Measurements from ENCODE around the gene BCAR3.

BCAR3 gene

DNA sequence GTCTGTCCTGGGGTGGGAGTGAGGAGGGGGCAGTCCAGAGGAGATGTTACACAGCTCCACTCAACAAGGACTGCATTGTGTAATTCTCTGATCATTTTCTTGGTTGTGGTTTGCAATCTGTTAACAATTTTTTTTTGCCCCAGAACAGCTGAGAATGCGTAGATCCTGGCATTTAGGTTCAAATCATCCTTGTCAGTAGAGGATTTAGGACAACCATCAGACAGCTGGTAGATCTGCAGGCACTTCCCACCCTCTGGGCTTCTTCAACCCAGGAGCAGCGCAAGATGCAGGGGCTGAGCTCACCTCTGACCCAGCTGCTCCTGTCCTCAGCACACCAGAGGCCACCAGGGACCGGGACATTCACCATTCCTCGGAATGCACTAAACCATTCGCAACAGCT lies 13.5 kb downstream of the BCAR3 start:
- no peak for DNase-seq (ENCODE audit: low spot score)
- in situ Hi-C loops (cut with MboI; ENCODE audit: low sequenced_read_pairs, unreplicated experiment), result no loop called here
- TF ChIP-seq, protein P1, sequence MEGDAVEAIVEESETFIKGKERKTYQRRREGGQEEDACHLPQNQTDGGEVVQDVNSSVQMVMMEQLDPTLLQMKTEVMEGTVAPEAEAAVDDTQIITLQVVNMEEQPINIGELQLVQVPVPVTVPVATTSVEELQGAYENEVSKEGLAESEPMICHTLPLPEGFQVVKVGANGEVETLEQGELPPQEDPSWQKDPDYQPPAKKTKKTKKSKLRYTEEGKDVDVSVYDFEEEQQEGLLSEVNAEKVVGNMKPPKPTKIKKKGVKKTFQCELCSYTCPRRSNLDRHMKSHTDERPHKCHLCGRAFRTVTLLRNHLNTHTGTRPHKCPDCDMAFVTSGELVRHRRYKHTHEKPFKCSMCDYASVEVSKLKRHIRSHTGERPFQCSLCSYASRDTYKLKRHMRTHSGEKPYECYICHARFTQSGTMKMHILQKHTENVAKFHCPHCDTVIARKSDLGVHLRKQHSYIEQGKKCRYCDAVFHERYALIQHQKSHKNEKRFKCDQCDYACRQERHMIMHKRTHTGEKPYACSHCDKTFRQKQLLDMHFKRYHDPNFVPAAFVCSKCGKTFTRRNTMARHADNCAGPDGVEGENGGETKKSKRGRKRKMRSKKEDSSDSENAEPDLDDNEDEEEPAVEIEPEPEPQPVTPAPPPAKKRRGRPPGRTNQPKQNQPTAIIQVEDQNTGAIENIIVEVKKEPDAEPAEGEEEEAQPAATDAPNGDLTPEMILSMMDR (IDR thresholded peaks at IDR 0.05; ENCODE audit: borderline replicate concordance, control extremely low read depth, extremely low read depth, insufficient read depth, missing control alignments), result no peak

DNA sequence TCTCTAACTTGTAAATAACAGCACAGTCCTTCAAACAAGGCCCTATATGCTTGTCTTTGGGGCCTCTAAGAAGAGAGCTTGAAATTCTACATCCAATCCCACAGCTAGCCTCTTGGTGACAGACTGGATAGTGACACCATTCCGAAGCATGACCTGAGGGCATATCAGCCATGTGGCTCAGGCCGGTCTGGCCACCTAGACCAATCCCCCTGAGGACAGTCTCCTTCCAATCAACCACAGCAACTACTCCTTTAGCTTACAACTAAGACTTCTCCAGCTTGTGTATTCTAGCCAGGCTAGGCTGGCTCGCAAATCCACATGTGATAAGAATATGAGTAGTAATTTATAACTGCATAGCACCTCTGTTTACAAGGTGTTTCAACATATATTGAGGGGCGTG lies 14.0 kb downstream of the BCAR3 start:
- TF ChIP-seq, protein P1 (IDR thresholded peaks at IDR 0.05; ENCODE audit: borderline replicate concordance, control extremely low read depth, extremely low read depth, insufficient read depth, missing control alignments), result no peak
- no peak for DNase-seq (ENCODE audit: low spot score)
- in situ Hi-C loops (cut with MboI; ENCODE audit: low sequenced_read_pairs, unreplicated experiment), result no loop called here

DNA sequence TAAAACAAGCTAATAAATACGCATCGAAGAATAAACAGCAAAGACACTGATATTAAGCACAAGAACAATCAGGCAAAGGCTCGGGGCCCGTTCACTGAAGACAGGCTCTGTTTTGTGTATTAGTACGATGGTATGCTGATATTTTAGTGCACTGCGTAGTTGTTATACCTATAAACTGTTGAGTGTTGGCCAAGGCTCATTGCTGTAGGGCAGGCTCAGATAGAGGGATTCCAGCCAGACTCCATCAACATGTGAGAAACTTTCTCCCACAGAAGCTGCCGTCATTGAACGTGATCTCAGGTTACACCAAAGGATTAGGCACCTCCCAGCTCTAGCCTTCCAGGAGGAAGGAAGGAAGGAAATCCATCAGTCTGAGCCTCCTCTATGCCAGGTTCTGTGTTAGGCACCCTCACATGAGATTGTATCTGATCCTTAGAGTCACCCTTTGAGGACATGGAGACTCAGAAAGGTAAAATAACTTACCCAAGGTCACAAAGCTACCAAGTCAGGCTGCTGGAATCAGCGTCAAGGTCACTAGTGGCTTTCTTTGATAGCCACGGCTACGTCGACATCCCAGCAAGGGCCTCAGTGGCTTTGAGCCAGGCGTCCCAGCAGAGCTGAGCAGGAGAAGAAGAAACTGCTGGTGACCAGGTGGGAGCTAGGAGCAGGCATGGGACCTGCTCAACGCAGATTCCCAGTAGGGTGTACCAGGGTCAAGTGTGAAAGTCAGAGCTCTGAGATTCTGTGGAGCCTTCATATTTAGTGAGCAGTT lies 14.8 kb downstream of the BCAR3 start:
- TF ChIP-seq, protein P1 (IDR thresholded peaks at IDR 0.05; ENCODE audit: borderline replicate concordance, control extremely low read depth, extremely low read depth, insufficient read depth, missing control alignments), result no peak
- in situ Hi-C loops (cut with MboI; ENCODE audit: low sequenced_read_pairs, unreplicated experiment), result no loop called here
- no peak for DNase-seq (ENCODE audit: low spot score)

DNA sequence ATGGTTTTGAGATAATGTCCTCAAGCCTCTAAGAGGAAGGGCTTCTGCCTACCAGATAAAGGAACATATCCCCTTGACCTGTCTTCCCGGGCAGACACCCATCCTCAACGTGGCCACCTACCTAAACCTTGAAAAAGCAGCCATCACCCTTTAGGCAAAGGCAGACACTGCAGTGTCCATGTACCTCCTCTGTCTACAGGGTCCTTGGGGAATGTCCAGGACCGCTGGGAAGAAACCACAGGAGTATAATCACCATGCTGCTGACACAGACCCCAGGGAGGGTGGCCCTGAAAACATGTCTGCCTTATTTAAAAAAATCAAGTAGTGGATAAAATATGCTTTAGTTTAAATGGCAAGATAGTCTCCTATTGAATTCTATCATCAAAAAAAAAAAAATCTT lies 16.6 kb downstream of the BCAR3 start:
- TF ChIP-seq, protein P1 (IDR thresholded peaks at IDR 0.05; ENCODE audit: borderline replicate concordance, control extremely low read depth, extremely low read depth, insufficient read depth, missing control alignments), result no peak
- DNase-seq (ENCODE audit: low spot score), result no peak
- in situ Hi-C loops (cut with MboI; ENCODE audit: low sequenced_read_pairs, unreplicated experiment), result no loop called here

DNA sequence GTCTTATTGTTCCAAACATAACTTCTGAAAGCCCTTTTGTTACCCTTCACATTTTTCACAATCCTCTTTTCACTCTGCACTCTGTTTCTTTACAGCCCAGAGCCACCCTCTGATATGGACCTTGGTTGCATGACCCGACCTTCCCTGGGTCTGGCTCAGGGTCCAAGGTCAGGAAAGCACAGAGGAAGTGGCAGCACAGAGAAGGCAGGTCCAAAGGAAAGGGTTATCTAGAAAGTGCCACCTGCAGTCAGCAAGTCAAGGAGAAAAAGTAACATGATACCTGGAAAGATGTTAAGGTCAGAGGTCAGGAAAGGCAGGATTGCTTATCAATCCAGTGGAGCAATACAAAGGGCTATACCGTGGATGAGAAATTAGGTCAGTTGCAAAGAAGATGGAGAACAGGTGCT lies 18.4 kb downstream of the BCAR3 start:
- in situ Hi-C loops (cut with MboI; ENCODE audit: low sequenced_read_pairs, unreplicated experiment), result no loop called here
- DNase-seq (ENCODE audit: low spot score), result no peak
- TF ChIP-seq, protein P1 (IDR thresholded peaks at IDR 0.05; ENCODE audit: borderline replicate concordance, control extremely low read depth, extremely low read depth, insufficient read depth, missing control alignments), result no peak

DNA sequence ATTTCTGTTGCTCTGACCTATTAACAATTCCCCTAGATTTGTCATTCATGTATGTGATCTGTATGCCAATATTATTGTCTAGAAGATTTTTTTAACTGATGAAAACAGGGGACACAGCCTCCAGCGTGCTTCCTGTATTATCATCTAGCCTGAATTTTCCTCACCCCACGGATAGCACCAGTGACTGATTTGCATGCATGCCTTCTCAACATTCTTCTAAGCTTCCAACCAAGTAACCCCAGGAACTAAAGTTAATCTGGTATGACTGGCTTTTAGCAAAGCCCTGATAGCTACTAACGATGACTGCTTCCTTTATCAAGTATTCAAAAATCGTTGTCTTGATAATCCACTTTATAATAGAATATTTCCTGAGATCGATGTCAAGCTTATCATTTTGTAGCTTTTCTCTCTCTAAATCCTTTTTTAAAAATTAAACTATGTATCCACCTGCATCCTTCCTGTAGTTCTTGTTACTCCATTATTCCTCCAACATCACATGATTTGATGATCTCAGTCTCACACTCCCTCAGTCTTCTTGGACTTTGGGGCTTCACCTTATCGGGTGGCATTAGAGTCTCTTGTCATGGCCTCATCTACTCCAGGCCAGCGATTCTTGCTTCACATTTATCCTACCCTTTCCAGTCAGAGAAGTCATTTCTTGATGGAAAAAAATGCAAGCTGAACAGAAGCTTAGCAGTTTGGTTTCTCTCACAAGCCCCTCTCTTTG lies 19.0 kb downstream of the BCAR3 start:
- in situ Hi-C loops (cut with MboI; ENCODE audit: low sequenced_read_pairs, unreplicated experiment), result no loop called here
- DNase-seq (ENCODE audit: low spot score), result no peak
- TF ChIP-seq, protein P1 (IDR thresholded peaks at IDR 0.05; ENCODE audit: borderline replicate concordance, control extremely low read depth, extremely low read depth, insufficient read depth, missing control alignments), result no peak

Data from GM13976 (cell line).